SK-N-SH treated with all-trans-retinoic acid at 6 μM for 48 hours (cell line): Measurements from ENCODE around the gene CEMIP.

Experiments used
- ATAC-seq: fragments of 200-7000 bp; cut with Tn5 transposase; 3 replicates; pipeline ENCODE4 v1.9.1; 2020; ENCODE audit warnings: mild to moderate bottlenecking, moderate library complexity
- ARNTL ChIP-seq: fragments of 450-650 bp; formaldehyde crosslinking; IDR thresholded peaks from 2 replicates; pipeline ENCODE4 v1.5.0; 2020; ENCODE audit warnings: low read depth, mild to moderate bottlenecking, moderate library complexity, borderline replicate concordance
- CSDC2 ChIP-seq: fragments of 250-450 bp; sonication (Bioruptor Pico); IDR thresholded peaks from 2 replicates; pipeline ENCODE4 v1.5.0; 2020; ENCODE audit warnings: mild to moderate bottlenecking, moderate library complexity
- CSRNP3 ChIP-seq: fragments of 250-450 bp; sonication (Bioruptor Pico); IDR thresholded peaks from 2 replicates; pipeline ENCODE4 v1.5.1; 2021; ENCODE audit warnings: mild to moderate bottlenecking, moderate library complexity
- ESRRG ChIP-seq: fragments of 250-450 bp; sonication (Bioruptor Pico); IDR thresholded peaks from 2 replicates; pipeline ENCODE4 v1.6.1; 2021; ENCODE audit warnings: mild to moderate bottlenecking
- GLIS3 ChIP-seq: fragments of 250-450 bp; sonication (Bioruptor Pico); IDR thresholded peaks from 2 replicates; pipeline ENCODE4 v1.5.0; 2020; ENCODE audit warnings: mild to moderate bottlenecking, moderate library complexity
- OSR1 ChIP-seq: fragments of 250-450 bp; sonication (Bioruptor Pico); IDR thresholded peaks from 2 replicates; pipeline ENCODE4 v1.8.0; 2022; ENCODE audit warnings: moderate library complexity, mild to moderate bottlenecking, inconsistent platforms
- POU6F1 ChIP-seq: fragments of 250-450 bp; sonication (Bioruptor Pico); IDR thresholded peaks from 2 replicates; pipeline ENCODE4 v1.8.0; 2021; ENCODE audit warnings: low read depth, mild to moderate bottlenecking, moderate library complexity, borderline replicate concordance
- PPARA ChIP-seq: fragments of 250-450 bp; sonication (Bioruptor Pico); IDR thresholded peaks from 2 replicates; pipeline ENCODE4 v1.5.0; 2020; ENCODE audit warnings: mild to moderate bottlenecking, borderline replicate concordance
- RARB ChIP-seq: fragments of 250-450 bp; sonication (Bioruptor Pico); IDR thresholded peaks from 2 replicates; pipeline ENCODE4 v1.8.0; 2021; ENCODE audit warnings: mild to moderate bottlenecking, moderate library complexity
- SNAI2 ChIP-seq: fragments of 250-450 bp; sonication (Bioruptor Pico); IDR thresholded peaks from 2 replicates; pipeline ENCODE4 v1.5.0; 2020; ENCODE audit warnings: mild to moderate bottlenecking, moderate library complexity
- TOX ChIP-seq: fragments of 250-450 bp; sonication (Bioruptor Pico); IDR thresholded peaks from 2 replicates; pipeline ENCODE4 v1.8.0; 2021; ENCODE audit warnings: mild to moderate bottlenecking, moderate library complexity, borderline replicate concordance
- ZC3H10 ChIP-seq: fragments of 250-450 bp; sonication (Bioruptor Pico); IDR thresholded peaks from 2 replicates; pipeline ENCODE4 v1.5.1; 2021; ENCODE audit warnings: mild to moderate bottlenecking, moderate library complexity
- ZFP3 ChIP-seq: fragments of 250-450 bp; sonication (Bioruptor Pico); IDR thresholded peaks from 2 replicates; pipeline ENCODE4 v1.5.0; 2020; ENCODE audit warnings: mild to moderate bottlenecking, moderate library complexity
- ZFP30 ChIP-seq: fragments of 450-650 bp; formaldehyde crosslinking; IDR thresholded peaks from 2 replicates; pipeline ENCODE4 v1.5.0; 2022; ENCODE audit warnings: mild to moderate bottlenecking, moderate library complexity
- ZNF565 ChIP-seq: fragments of 450-650 bp; formaldehyde crosslinking; conservative IDR thresholded peaks from 2 replicates; pipeline ENCODE4 v1.5.0; 2020; ENCODE audit warnings: low read depth, mild to moderate bottlenecking, moderate library complexity
- ZNF70 ChIP-seq: fragments of 450-650 bp; formaldehyde crosslinking; IDR thresholded peaks from 2 replicates; pipeline ENCODE4 v1.5.0; 2020; ENCODE audit warnings: mild to moderate bottlenecking, moderate library complexity
- ZNF8 ChIP-seq: fragments of 450-650 bp; formaldehyde crosslinking; IDR thresholded peaks from 2 replicates; pipeline ENCODE4 v1.5.0; 2020; ENCODE audit warnings: mild to moderate bottlenecking, moderate library complexity
- TF ChIP-seq, protein P1 (sequence below): fragments of 250-450 bp; sonication (Bioruptor Pico); IDR thresholded peaks from 2 replicates; pipeline ENCODE4 v1.5.1; 2020; ENCODE audit warnings: low read depth, mild to moderate bottlenecking, moderate library complexity
- TF ChIP-seq, protein P2 (sequence below): fragments of 250-450 bp; sonication (Bioruptor Pico); IDR thresholded peaks from 2 replicates; pipeline ENCODE4 v1.8.0; 2020; ENCODE audit warnings: mild to moderate bottlenecking, moderate library complexity, borderline replicate concordance
- TF ChIP-seq, protein P3 (sequence below): fragments of 250-450 bp; sonication (Bioruptor Pico); IDR thresholded peaks from 2 replicates; pipeline ENCODE4 v1.5.0; 2020; ENCODE audit warnings: mild to moderate bottlenecking, moderate library complexity

Gene CEMIP

GRCh38 chr15:80836223-80836622 is 57.1 kb downstream of the CEMIP start:
- ATAC-seq: no peak
- TF ChIP-seq, protein P1, sequence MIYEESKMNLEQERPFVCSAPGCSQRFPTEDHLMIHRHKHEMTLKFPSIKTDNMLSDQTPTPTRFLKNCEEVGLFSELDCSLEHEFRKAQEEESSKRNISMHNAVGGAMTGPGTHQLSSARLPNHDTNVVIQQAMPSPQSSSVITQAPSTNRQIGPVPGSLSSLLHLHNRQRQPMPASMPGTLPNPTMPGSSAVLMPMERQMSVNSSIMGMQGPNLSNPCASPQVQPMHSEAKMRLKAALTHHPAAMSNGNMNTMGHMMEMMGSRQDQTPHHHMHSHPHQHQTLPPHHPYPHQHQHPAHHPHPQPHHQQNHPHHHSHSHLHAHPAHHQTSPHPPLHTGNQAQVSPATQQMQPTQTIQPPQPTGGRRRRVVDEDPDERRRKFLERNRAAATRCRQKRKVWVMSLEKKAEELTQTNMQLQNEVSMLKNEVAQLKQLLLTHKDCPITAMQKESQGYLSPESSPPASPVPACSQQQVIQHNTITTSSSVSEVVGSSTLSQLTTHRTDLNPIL: no peak
- no peak for TF ChIP-seq SNAI2
- TF ChIP-seq ZNF70: no peak
- TF ChIP-seq, protein P2, sequence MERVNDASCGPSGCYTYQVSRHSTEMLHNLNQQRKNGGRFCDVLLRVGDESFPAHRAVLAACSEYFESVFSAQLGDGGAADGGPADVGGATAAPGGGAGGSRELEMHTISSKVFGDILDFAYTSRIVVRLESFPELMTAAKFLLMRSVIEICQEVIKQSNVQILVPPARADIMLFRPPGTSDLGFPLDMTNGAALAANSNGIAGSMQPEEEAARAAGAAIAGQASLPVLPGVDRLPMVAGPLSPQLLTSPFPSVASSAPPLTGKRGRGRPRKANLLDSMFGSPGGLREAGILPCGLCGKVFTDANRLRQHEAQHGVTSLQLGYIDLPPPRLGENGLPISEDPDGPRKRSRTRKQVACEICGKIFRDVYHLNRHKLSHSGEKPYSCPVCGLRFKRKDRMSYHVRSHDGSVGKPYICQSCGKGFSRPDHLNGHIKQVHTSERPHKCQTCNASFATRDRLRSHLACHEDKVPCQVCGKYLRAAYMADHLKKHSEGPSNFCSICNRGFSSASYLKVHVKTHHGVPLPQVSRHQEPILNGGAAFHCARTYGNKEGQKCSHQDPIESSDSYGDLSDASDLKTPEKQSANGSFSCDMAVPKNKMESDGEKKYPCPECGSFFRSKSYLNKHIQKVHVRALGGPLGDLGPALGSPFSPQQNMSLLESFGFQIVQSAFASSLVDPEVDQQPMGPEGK (CRISPR knock-in tag): no peak
- no peak for TF ChIP-seq TOX (CRISPR knock-in tag)
- no peak for TF ChIP-seq ZFP30 (CRISPR knock-in tag)
- TF ChIP-seq OSR1: no peak
- no peak for TF ChIP-seq ZNF565 (CRISPR knock-in tag)
- no peak for TF ChIP-seq ZNF8 (CRISPR knock-in tag)
- no peak for TF ChIP-seq ARNTL (CRISPR knock-in tag)
- no peak for TF ChIP-seq ZC3H10
- no peak for TF ChIP-seq GLIS3
- no peak for TF ChIP-seq CSRNP3 (CRISPR knock-in tag)
- no peak for TF ChIP-seq CSDC2 (CRISPR knock-in tag)
- TF ChIP-seq, protein P3, sequence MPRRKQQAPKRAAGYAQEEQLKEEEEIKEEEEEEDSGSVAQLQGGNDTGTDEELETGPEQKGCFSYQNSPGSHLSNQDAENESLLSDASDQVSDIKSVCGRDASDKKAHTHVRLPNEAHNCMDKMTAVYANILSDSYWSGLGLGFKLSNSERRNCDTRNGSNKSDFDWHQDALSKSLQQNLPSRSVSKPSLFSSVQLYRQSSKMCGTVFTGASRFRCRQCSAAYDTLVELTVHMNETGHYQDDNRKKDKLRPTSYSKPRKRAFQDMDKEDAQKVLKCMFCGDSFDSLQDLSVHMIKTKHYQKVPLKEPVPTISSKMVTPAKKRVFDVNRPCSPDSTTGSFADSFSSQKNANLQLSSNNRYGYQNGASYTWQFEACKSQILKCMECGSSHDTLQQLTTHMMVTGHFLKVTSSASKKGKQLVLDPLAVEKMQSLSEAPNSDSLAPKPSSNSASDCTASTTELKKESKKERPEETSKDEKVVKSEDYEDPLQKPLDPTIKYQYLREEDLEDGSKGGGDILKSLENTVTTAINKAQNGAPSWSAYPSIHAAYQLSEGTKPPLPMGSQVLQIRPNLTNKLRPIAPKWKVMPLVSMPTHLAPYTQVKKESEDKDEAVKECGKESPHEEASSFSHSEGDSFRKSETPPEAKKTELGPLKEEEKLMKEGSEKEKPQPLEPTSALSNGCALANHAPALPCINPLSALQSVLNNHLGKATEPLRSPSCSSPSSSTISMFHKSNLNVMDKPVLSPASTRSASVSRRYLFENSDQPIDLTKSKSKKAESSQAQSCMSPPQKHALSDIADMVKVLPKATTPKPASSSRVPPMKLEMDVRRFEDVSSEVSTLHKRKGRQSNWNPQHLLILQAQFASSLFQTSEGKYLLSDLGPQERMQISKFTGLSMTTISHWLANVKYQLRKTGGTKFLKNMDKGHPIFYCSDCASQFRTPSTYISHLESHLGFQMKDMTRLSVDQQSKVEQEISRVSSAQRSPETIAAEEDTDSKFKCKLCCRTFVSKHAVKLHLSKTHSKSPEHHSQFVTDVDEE: no peak
- TF ChIP-seq POU6F1 (CRISPR knock-in tag): no peak
- TF ChIP-seq ZFP3: no peak
- TF ChIP-seq PPARA (CRISPR knock-in tag): no peak

DNA sequence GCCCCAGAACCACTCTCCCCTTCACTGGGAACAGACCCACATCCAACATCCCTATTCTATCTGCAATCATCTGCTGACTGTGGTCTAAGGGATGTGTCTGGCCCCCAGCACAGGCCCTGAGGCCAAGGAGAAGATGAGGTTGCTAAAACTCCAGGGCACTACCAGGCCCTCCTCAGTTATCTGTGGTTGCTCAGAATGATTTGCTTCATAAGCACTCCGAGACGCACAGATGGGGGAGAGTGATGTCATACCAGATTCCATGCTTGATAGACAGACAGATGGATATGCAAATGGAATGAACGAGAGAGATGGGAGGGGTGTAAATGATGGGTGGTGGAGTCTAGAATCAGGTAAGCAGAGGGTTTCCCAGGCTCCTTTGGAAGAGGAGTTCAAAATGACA is 57.8 kb downstream of the CEMIP start:
- no peak for TF ChIP-seq OSR1
- TF ChIP-seq, protein P2 (CRISPR knock-in tag): no peak
- ATAC-seq: no peak

DNA sequence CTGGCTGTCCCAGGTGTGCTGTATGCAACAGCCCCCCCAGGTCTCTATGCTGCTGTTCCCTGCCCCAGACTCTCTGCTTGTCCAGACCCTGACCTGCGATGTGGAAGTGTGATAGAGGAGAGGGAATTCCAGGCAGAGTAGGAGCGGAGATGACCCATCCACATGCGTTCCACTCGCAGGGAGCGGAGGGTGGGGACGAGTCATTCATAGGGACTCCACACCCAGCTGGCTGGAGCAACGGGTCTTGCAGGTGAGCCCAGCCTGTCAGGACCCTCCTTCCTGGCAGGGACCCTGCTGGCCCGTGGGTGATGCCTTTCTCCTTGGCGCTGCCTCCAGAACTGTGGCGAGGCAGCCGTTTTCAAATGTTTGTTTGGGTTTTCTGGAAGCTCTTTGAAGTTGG is 58.8 kb downstream of the CEMIP start:
- ATAC-seq: no peak
- TF ChIP-seq GLIS3 (no peak), ARNTL (CRISPR knock-in tag) (no peak), ZFP3 (no peak), TOX (CRISPR knock-in tag) (no peak), ESRRG (CRISPR knock-in tag) (no peak), OSR1 (no peak), PPARA (CRISPR knock-in tag) (no peak), RARB (CRISPR knock-in tag) (no peak), ZNF8 (CRISPR knock-in tag) (no peak), ZFP30 (CRISPR knock-in tag) (no peak), SNAI2 (no peak), ZNF70 (no peak), ZNF565 (CRISPR knock-in tag) (no peak)
- TF ChIP-seq, protein P1: no peak
